ENCODE measurements around the gene NUDT3.

DNA sequence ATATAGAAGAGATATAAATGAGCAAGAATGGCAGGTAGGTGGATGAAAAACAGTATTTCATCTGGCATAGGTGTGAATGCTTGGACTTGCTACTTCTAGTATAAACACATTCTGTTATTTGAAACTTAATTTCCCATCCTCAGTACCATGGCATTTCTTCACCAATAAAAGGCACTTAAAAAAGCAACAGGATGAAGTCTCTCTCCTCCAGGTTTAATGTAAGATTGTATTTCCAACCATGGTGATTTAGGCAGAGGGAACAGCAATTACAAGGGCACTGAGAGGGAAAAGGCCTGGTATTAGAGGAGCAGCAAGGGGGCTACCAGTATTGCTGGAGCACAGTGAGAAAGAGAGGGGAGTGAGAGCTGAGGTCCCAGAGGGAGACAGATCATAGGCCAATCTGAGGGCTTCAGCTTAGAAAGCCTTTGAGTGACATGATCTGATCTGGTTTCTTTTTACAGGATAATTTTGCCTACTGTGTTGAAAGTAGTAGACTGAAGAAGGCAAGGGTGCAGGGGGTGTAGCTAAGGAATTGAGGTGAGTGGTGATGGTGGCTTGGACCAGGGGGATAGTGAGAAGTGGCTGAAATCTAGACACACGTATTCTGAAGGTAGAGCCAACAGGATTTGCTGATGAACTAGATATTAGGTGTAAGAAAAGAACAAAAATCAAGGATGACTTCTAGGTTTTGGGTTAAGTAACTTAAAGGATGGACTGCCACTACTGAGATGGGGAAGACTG is 75.9 kb downstream of the NUDT3 start:
- TF ChIP-seq POLR2AphosphoS5 (IDR thresholded peaks at IDR 0.05), result no peak
- TF ChIP-seq CTCF (IDR thresholded peaks at IDR 0.05), result no peak
